ENCODE measurements around the gene GPC6.

DNA sequence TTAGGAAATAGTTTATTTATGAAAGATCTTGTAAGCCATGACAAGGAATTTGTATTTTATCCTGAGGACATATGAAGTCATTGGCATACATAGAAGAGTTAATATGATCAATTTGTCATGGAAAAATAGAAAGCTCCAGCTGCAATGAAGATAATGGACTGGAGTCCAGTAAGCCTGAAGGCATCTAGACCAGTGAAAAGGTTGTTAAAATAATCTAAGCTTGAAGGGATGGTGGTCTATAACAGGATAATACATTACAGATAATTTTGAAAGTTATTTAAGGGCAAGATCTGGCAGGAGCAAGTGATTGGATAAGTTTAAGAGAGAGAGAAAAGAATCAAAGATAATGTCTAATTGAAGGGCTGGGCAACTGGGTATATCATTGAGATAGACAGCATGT, 224.2 kb downstream of the GPC6 start:
- no peak for TF ChIP-seq CTCF (IDR thresholded peaks at IDR 0.05; ENCODE audit: insufficient read depth, low read depth, low read length)
- no peak for TF ChIP-seq EZH2 (IDR thresholded peaks at IDR 0.05; ENCODE audit: insufficient read depth, low read length)

All from astrocyte (in vitro differentiated cells and primary cell).